Measurements from ENCODE around the gene PTH2R. TPM values are rescaled to one million over a fixed set of nuclear protein-coding genes. Genes with fewer than 3 reads are reported as not detected.

PTH2R gene
- total and polyA plus RNA-seq, 2 donors (not counting 3 experiments of a cell fraction or from before 2014, with no cell fraction given): not detected

DNA sequence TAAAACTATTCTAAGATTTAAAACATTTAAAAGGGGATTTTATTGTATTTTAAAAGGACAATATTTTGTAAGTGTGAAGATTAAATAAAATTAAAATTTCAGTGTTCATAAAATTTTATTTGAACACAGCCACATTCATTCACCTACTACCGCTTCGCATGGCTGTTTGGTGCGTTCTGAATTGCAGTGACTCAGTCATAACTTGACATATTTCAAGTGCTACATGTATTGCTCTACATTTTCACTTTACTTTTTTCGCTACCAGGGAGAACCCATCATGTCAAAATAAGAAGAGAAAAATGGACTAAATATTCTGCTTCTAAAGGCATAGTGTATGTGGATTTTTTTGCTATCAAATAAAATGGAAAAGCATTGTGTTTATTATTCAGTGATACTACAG, 8.7 kb downstream of the PTH2R start:
- H3K4me3 ChIP-seq (replicated peaks in 1 of 3; ENCODE audit: insufficient read depth in 1 of 3, low read depth in 1 of 3, low read length in 3 of 3): no peak overlapping the region
- H3K79me2 ChIP-seq (ENCODE audit: control insufficient read depth, insufficient read depth, low read length): no peaks in the 10 kb centered on the region
- no peak overlapping the region for H3K27ac ChIP-seq (ENCODE audit: insufficient read depth, low read depth, low read length)
- FAIRE-seq: no peak
- BruUV-seq (replicated peaks): no TSS peak
- ChIA-PET POLR2A (no interaction called here), CTCF (no interaction called here)
- no peaks in the 10 kb centered on the region for H4K20me1 ChIP-seq (replicated peaks; ENCODE audit: control insufficient read depth, extremely low read depth, insufficient read depth, low read length)
- dilution Hi-C loops (cut with MboI; ENCODE audit: extremely low pct_ligation_motif_present, low sequenced_read_pairs) (no loop called here), intact Hi-C loops (cut with micrococcal nuclease) (no loop called here)
- DNase-seq (ENCODE audit: low read depth, low spot score): no peak
- no peaks in the 10 kb centered on the region for H3K4me1 ChIP-seq (ENCODE audit: control insufficient read depth, extremely low read depth, insufficient read depth, low read length)
- H3K36me3 ChIP-seq (ENCODE audit: control insufficient read depth in 2 of 2, extremely low read depth in 1 of 2, insufficient read depth in 2 of 2, low read length in 2 of 2): no peaks in the 10 kb centered on the region
- TF ChIP-seq, protein P1, sequence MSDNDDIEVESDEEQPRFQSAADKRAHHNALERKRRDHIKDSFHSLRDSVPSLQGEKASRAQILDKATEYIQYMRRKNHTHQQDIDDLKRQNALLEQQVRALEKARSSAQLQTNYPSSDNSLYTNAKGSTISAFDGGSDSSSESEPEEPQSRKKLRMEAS (IDR thresholded peaks at IDR 0.05; ENCODE audit: insufficient read depth, insufficient read length): no peak
- no peak for TF ChIP-seq POLR2A (IDR thresholded peaks at IDR 0.05; ENCODE audit: low read depth, low read length)
- TF ChIP-seq GATA2 (IDR thresholded peaks at IDR 0.05; ENCODE audit: insufficient read depth, insufficient read length, low read depth, low read length): no peak
- TF ChIP-seq EZH2 (IDR thresholded peaks at IDR 0.05; ENCODE audit: borderline replicate concordance, low read depth, low read length, severe bottlenecking): no peak
- TF ChIP-seq JUN (IDR thresholded peaks at IDR 0.05; ENCODE audit: borderline replicate concordance, insufficient read depth, insufficient read length, low read depth): no peak
- TF ChIP-seq CTCF (IDR thresholded peaks at IDR 0.05; ENCODE audit: extremely low read depth in 1 of 2, insufficient read depth in 1 of 2, low read depth in 1 of 2, low read length in 2 of 2): no peak
- TF ChIP-seq FOS (IDR thresholded peaks at IDR 0.05; ENCODE audit: borderline replicate concordance, insufficient read depth, low read length): no peak
- no peak for TF ChIP-seq POLR2AphosphoS5 (IDR thresholded peaks at IDR 0.05; ENCODE audit: insufficient read depth, low read depth, low read length)
- TF ChIP-seq MYC (IDR thresholded peaks at IDR 0.05; ENCODE audit: low read depth, low read length): no peak
- H3K9ac ChIP-seq (replicated peaks; ENCODE audit: extremely low read depth, insufficient read depth, low read length): no peak overlapping the region
- no peaks in the 10 kb centered on the region for H3K27me3 ChIP-seq (ENCODE audit: control insufficient read depth in 2 of 2, insufficient read depth in 2 of 2, low read length in 2 of 2)
- no peaks in the 10 kb centered on the region for H3K9me1 ChIP-seq (replicated peaks; ENCODE audit: control insufficient read depth, extremely low read depth, insufficient read depth, low read length)
- H2AFZ ChIP-seq (ENCODE audit: low read depth, low read length): no peak overlapping the region
- H3K9me3 ChIP-seq (replicated peaks; ENCODE audit: control insufficient read depth, insufficient read depth, low read length): no peaks in the 10 kb centered on the region
- no peak overlapping the region for H3K4me2 ChIP-seq (ENCODE audit: insufficient read depth, low read length)
